ENCODE measurements around the gene RAD18.

DNA sequence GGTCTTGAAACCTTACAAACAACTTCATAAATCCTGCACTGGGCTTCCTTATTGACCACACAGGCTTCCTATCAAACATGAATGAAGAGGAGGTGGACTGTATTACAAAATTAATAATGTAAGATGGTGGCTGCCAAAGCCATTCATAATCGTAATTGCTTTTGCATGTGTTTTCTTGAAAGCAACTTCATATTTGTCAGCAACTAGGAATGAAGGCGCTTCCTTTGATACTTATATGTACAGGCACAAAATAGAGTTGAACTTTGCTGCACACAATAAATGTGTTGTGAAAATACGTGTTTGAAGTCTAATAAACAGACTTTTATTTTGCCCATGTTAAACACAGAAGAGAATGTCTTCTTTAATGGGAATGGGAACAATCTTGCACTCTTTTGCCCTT lies 121.8 kb downstream of the RAD18 start:
- TF ChIP-seq, protein P1, sequence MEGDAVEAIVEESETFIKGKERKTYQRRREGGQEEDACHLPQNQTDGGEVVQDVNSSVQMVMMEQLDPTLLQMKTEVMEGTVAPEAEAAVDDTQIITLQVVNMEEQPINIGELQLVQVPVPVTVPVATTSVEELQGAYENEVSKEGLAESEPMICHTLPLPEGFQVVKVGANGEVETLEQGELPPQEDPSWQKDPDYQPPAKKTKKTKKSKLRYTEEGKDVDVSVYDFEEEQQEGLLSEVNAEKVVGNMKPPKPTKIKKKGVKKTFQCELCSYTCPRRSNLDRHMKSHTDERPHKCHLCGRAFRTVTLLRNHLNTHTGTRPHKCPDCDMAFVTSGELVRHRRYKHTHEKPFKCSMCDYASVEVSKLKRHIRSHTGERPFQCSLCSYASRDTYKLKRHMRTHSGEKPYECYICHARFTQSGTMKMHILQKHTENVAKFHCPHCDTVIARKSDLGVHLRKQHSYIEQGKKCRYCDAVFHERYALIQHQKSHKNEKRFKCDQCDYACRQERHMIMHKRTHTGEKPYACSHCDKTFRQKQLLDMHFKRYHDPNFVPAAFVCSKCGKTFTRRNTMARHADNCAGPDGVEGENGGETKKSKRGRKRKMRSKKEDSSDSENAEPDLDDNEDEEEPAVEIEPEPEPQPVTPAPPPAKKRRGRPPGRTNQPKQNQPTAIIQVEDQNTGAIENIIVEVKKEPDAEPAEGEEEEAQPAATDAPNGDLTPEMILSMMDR (IDR thresholded peaks at IDR 0.05): no peak
- TF ChIP-seq POLR2A (IDR thresholded peaks at IDR 0.05): no peak
